ENCODE measurements around the gene ANXA9.

ANXA9 gene

GRCh38 chr1:150961756-150962155, 20.3 kb upstream of the ANXA9 start:
- in situ Hi-C loops (cut with MboI; ENCODE audit: low sequenced_read_pairs, unreplicated experiment) = no loop called here
- TF ChIP-seq CTCF (IDR thresholded peaks at IDR 0.05; ENCODE audit: borderline replicate concordance, control extremely low read depth, extremely low read depth, insufficient read depth, missing control alignments) = no peak
- no peak for DNase-seq (ENCODE audit: low spot score)

- peak; percentile 10 for DNase-seq (ENCODE audit: low spot score)
- no peak for TF ChIP-seq CTCF (IDR thresholded peaks at IDR 0.05; ENCODE audit: borderline replicate concordance, control extremely low read depth, extremely low read depth, insufficient read depth, missing control alignments)
- in situ Hi-C loops (cut with MboI; ENCODE audit: low sequenced_read_pairs, unreplicated experiment) = no loop called here
Observed at GRCh38 chr1:150963321-150964163, 18.6 kb upstream of the ANXA9 start.

GRCh38 chr1:150964164-150964489, 18.0 kb upstream of the ANXA9 start:
- no peak for DNase-seq (ENCODE audit: low spot score)
- no peak for TF ChIP-seq CTCF (IDR thresholded peaks at IDR 0.05; ENCODE audit: borderline replicate concordance, control extremely low read depth, extremely low read depth, insufficient read depth, missing control alignments)
- in situ Hi-C loops (cut with MboI; ENCODE audit: low sequenced_read_pairs, unreplicated experiment) = no loop called here

- no peak for DNase-seq (ENCODE audit: low spot score)
- in situ Hi-C loops (cut with MboI; ENCODE audit: low sequenced_read_pairs, unreplicated experiment) = no loop called here
- TF ChIP-seq CTCF (IDR thresholded peaks at IDR 0.05; ENCODE audit: borderline replicate concordance, control extremely low read depth, extremely low read depth, insufficient read depth, missing control alignments) = no peak
Observed at GRCh38 chr1:150965605-150966004, 16.5 kb upstream of the ANXA9 start.

- no peak for DNase-seq (ENCODE audit: low spot score)
- TF ChIP-seq CTCF (IDR thresholded peaks at IDR 0.05; ENCODE audit: borderline replicate concordance, control extremely low read depth, extremely low read depth, insufficient read depth, missing control alignments) = no peak
- in situ Hi-C loops (cut with MboI; ENCODE audit: low sequenced_read_pairs, unreplicated experiment) = no loop called here
Observed at GRCh38 chr1:150966011-150966410, 16.1 kb upstream of the ANXA9 start.

GRCh38 chr1:150967936-150968335, 14.2 kb upstream of the ANXA9 start:
- in situ Hi-C loops (cut with MboI; ENCODE audit: low sequenced_read_pairs, unreplicated experiment) = no loop called here
- TF ChIP-seq CTCF (IDR thresholded peaks at IDR 0.05; ENCODE audit: borderline replicate concordance, control extremely low read depth, extremely low read depth, insufficient read depth, missing control alignments) = no peak

More at GRCh38 chr1:150967936-150968335, 14.2 kb upstream of the ANXA9 start:
- peak; percentile 5 for DNase-seq (ENCODE audit: low spot score)

Data from GM13976 (cell line).